WI38 (cell line): Measurements from ENCODE around the gene NOL4L.

Experiments
- H3K4me3 ChIP-seq: 2 replicates; pipeline ENCODE4 v1.5.1; 2011; ENCODE audit warnings: low read depth, mild to moderate bottlenecking, control low read depth, low read length
- TF ChIP-seq, protein P1 (sequence below): IDR thresholded peaks from 2 replicates; pipeline ENCODE4 v1.5.1; 2012; ENCODE audit warnings: low read depth, mild to moderate bottlenecking, control low read depth, low read length

NOL4L gene

DNA sequence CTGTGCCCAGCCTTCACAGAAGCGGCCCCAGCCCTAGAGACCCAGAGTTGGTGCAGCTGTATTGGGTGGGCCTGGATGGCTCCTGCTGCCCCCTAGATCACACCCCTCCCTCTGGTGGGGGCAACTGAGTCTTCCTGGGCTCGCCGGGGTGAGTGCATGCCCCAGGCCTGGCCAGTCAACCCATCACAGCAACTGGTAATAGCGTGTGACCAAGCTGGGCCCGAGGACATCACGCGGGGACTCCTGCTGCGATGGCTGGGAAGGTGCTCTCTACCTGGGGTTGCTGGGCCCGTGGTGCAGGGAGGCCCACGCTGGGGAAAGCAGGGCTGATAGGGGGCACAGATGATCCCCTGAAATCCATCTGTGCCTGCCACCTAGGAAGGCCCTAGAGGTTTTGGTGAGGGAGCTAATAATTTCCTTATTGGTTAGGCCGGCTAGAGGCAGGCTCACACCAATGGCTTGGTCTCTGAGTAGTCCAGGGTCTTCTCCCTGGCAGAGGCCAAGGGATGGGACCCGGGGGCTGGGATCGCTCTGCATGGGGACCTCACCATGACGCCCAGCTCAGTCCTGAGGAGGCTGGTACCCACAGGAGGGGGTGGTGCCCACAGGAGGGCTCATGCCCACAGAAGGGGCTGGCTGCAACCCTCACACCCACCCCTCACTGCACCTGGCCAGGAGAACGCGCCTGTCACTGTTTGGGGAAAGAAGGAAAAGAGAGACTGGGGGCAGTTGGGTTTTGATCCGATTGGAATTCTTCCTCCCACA is 123.1 kb downstream of the NOL4L start:
- no peak overlapping the region for H3K4me3 ChIP-seq
- TF ChIP-seq, protein P1, sequence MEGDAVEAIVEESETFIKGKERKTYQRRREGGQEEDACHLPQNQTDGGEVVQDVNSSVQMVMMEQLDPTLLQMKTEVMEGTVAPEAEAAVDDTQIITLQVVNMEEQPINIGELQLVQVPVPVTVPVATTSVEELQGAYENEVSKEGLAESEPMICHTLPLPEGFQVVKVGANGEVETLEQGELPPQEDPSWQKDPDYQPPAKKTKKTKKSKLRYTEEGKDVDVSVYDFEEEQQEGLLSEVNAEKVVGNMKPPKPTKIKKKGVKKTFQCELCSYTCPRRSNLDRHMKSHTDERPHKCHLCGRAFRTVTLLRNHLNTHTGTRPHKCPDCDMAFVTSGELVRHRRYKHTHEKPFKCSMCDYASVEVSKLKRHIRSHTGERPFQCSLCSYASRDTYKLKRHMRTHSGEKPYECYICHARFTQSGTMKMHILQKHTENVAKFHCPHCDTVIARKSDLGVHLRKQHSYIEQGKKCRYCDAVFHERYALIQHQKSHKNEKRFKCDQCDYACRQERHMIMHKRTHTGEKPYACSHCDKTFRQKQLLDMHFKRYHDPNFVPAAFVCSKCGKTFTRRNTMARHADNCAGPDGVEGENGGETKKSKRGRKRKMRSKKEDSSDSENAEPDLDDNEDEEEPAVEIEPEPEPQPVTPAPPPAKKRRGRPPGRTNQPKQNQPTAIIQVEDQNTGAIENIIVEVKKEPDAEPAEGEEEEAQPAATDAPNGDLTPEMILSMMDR = no peak

DNA sequence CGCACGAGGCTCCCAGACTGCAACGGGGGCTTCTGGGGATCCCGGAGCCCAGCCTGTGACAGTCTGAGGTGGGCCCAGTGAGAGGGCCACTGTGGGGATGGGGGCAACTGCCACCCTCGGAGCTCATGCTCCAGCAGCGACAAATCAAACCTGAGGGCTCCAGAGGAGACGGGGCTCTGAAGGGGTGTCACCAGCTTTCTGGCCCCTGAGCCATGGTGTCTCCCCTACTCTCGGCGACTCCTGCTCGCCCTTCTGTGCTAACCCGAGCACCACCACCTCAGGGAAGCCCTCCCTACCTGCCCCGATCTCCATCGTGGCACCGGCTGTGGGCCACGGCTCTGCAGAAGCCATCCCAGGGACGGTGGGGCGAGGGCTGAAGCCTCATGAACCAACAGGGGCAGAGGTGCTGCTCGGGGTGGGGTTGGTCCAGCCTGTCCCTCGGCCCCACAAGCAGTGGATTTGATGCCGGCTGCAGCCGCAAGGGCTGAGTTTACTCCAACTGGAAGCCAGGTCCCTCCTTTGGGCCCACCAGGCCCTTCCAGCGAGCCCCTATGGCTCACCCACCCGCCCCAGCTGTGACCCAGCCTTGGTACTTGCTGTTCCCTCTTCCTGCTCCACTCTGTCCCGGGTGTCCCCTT is 124.3 kb downstream of the NOL4L start:
- TF ChIP-seq, protein P1 = no peak

DNA sequence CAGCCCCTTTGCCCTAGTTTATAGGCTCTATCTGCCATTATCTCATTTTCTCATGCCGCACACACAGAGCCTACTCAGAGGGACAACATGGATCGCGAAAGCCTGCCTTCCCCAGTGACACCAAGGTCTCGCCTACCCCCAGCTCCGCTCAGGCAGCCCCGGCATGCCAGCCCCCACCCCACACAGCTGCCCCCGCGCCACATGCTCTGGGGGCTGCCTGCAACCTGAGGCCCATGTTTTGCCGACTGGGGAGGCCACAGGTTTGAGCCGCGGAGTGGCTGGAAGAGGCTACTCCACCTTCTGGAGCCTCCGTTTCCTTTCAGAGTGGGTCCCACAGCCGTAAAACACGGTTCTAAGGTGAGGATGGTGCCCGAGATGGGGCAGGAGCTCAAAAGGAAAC is 124.9 kb downstream of the NOL4L start:
- TF ChIP-seq, protein P1 = no peak
- H3K4me3 ChIP-seq = no peak overlapping the region

More for the DNA sequence above, 124.3 kb downstream of the NOL4L start:
- H3K4me3 ChIP-seq = no peak overlapping the region

DNA sequence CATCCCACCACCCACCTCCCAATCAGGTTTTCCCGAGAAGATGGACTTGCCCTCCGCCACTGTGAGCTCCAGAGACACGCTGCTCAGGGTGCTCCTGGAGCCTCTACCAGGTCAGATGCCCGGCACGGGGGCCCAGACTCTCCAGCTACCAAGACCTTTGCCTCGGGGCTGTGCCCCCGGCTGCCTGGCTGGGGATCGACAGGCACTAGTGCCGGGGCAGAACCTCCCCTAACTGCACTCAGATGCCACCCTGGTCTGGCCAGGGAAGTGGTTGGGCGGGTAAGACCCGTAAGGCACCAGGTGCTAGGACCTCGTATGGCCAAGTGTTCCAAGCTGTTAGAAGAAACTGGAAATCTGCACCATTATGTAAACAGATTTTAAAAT is 126.3 kb downstream of the NOL4L start:
- H3K4me3 ChIP-seq = no peak overlapping the region
- TF ChIP-seq, protein P1 = no peak

- TF ChIP-seq, protein P1 = no peak
- no peak overlapping the region for H3K4me3 ChIP-seq
Measured at GRCh38 chr20:32458061-32458836, 126.9 kb downstream of the NOL4L start.

DNA sequence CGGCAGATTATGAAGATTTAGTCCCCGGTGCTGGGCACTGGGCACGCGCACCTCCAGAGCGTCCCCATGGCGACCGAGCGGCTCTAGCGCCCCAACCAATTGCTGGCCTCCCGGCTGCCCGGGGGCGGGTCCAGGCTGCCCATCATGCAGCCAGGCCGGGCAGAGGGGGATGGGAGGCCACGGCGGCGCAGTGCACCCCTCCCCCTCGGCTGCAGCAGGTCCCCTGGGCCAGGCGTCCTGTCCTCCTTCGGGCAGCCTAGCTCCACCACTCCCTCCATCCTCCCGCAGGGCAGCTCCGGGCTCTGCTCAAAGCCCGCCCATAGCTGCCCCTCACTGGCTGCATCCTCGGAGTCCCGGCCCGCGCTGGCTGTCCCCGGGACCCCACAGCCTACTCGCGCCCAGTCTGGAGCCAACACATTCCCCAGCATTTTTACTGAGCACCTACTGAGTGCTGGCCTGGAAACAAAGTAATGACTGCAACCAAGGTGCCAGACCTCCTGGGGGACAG is 127.6 kb downstream of the NOL4L start:
- H3K4me3 ChIP-seq = peak overlapping the region; percentile 49
- TF ChIP-seq, protein P1 = no peak
